Mesodermal cell (in vitro differentiated cells): Measurements from ENCODE around the gene VCP.

Experiments used
- H3K27ac ChIP-seq: 2 replicates; pipeline ENCODE4 v1.7.0; 2013; ENCODE audit warnings: mild to moderate bottlenecking, low read depth, low read length, moderate library complexity; ENCODE audit not compliant: severe bottlenecking
- H3K36me3 ChIP-seq: 2 replicates; pipeline ENCODE4 v1.7.1; 2013; ENCODE audit warnings: mild to moderate bottlenecking, low read length, moderate library complexity; ENCODE audit not compliant: control insufficient read depth, insufficient read depth
- H3K4me1 ChIP-seq: one replicate; pipeline ENCODE4 v1.7.1; 2013; ENCODE audit warnings: mild to moderate bottlenecking, low read length; ENCODE audit not compliant: insufficient read depth, control insufficient read depth, poor library complexity, severe bottlenecking
- H3K4me3 ChIP-seq: 2 replicates; pipeline ENCODE4 v1.7.0; 2013; ENCODE audit warnings: low read length, control low read depth, mild to moderate bottlenecking; ENCODE audit not compliant: insufficient read depth, poor library complexity, severe bottlenecking; ENCODE audit errors: extremely low read depth
- H3K9me3 ChIP-seq: 2 replicates; pipeline ENCODE4 v1.7.1; 2013; ENCODE audit warnings: mild to moderate bottlenecking, low read length, moderate library complexity; ENCODE audit not compliant: control insufficient read depth
- WGBS, 2 experiments: methylation state at CpG; one replicate each; pipeline ENCODE4 v1.1.5; 2013; ENCODE audit warnings: missing lambda C conversion rate in 2 of 2; ENCODE audit not compliant: insufficient coverage in 2 of 2; 5-methylcytosine and 5-hydroxymethylcytosine counted together

Gene VCP

GRCh38 chr9:35059438-35059837 lies 13.0 kb downstream of the VCP start:
- WGBS, 2 experiments, result 95 to 98% methylated on average over 6 to 9 of the region's 10 CpGs

GRCh38 chr9:35057271-35057620 lies 15.2 kb downstream of the VCP start:
- H3K36me3 ChIP-seq, result peaks cover 100% of the 10 kb centered on the region
- no peaks in the 10 kb centered on the region for H3K4me1 ChIP-seq
- no peaks in the 10 kb centered on the region for H3K9me3 ChIP-seq
- 95 to 97% methylated on average over 8 of the region's 8 CpGs for WGBS, 2 experiments
- H3K27ac ChIP-seq, result no peak overlapping the region
- no peak overlapping the region for H3K4me3 ChIP-seq

More at GRCh38 chr9:35059438-35059837, 13.0 kb downstream of the VCP start:
- Histone ChIP-seq H3K9me3 (no peaks in the 10 kb centered on the region), H3K4me3 (no peak overlapping the region), H3K27ac (no peak overlapping the region), H3K4me1 (no peaks in the 10 kb centered on the region), H3K36me3 (peaks cover 100% of the 10 kb centered on the region)

- no peak overlapping the region for H3K27ac ChIP-seq
- no peaks in the 10 kb centered on the region for H3K4me1 ChIP-seq
- H3K36me3 ChIP-seq, result peaks cover 100% of the 10 kb centered on the region
- H3K4me3 ChIP-seq, result no peak overlapping the region
- no peaks in the 10 kb centered on the region for H3K9me3 ChIP-seq
- 94 to 98% methylated on average over 6 to 7 of the region's 9 CpGs for WGBS, 2 experiments
Observed at GRCh38 chr9:35056571-35057270, 15.7 kb downstream of the VCP start.

- Histone ChIP-seq H3K4me3 (no peak overlapping the region), H3K27ac (no peak overlapping the region), H3K36me3 (peaks cover 98% of the 10 kb centered on the region), H3K9me3 (no peaks in the 10 kb centered on the region), H3K4me1 (no peaks in the 10 kb centered on the region)
- 86 to 97% methylated on average over 8 of the region's 14 CpGs for WGBS, 2 experiments
Observed at GRCh38 chr9:35054871-35055644, 17.4 kb downstream of the VCP start.

- Histone ChIP-seq H3K9me3 (no peaks in the 10 kb centered on the region), H3K4me3 (no peak overlapping the region), H3K36me3 (peaks cover 98% of the 10 kb centered on the region), H3K27ac (no peak overlapping the region), H3K4me1 (no peaks in the 10 kb centered on the region)
- 60 to 65% methylated on average over 3 to 5 of the region's 5 CpGs for WGBS, 2 experiments
Observed at GRCh38 chr9:35054185-35054835, 18.1 kb downstream of the VCP start.

- Histone ChIP-seq H3K4me3 (no peak overlapping the region), H3K36me3 (peaks cover 84% of the 10 kb centered on the region), H3K27ac (no peak overlapping the region), H3K4me1 (no peaks in the 10 kb centered on the region), H3K9me3 (no peaks in the 10 kb centered on the region)
- WGBS, 2 experiments, result 79% methylated on average over 2 of the region's 7 CpGs; no CpG with 5 or more reads in 1 of the 2 experiments
Observed at GRCh38 chr9:35051069-35051967, 21.1 kb downstream of the VCP start.

- H3K9me3 ChIP-seq, result no peaks in the 10 kb centered on the region
- no peak overlapping the region for H3K4me3 ChIP-seq
- 85 to 100% methylated on average over 4 to 6 of the region's 6 CpGs for WGBS, 2 experiments
- H3K36me3 ChIP-seq, result peaks cover 75% of the 10 kb centered on the region
- peaks cover 6% of the 10 kb centered on the region for H3K4me1 ChIP-seq
- no peak overlapping the region for H3K27ac ChIP-seq
Observed at GRCh38 chr9:35048511-35048910, 23.9 kb downstream of the VCP start.

GRCh38 chr9:35044071-35044470 lies 28.4 kb downstream of the VCP start:
- peaks cover 16% of the 10 kb centered on the region for H3K4me1 ChIP-seq
- H3K36me3 ChIP-seq, result peaks cover 51% of the 10 kb centered on the region
- no peak overlapping the region for H3K4me3 ChIP-seq
- no peak overlapping the region for H3K27ac ChIP-seq
- no peaks in the 10 kb centered on the region for H3K9me3 ChIP-seq
- 60 to 64% methylated on average over 1 to 2 of the region's 3 CpGs for WGBS, 2 experiments

GRCh38 chr9:35042891-35043545 lies 29.4 kb downstream of the VCP start:
- no peak overlapping the region for H3K27ac ChIP-seq
- H3K9me3 ChIP-seq, result no peaks in the 10 kb centered on the region
- peaks cover 16% of the 10 kb centered on the region for H3K4me1 ChIP-seq
- peaks cover 48% of the 10 kb centered on the region for H3K36me3 ChIP-seq
- H3K4me3 ChIP-seq, result no peak overlapping the region
- 93% methylated on average over 3 to 4 of the region's 6 CpGs for WGBS, 2 experiments
